Stomach (tissue), 9 donors: Measurements from ENCODE around the gene CRKL. TPM values are rescaled to one million over a fixed set of nuclear protein-coding genes. Genes with fewer than 3 reads are reported as not detected.

Experiments
- DNase-seq, 2 donors: peaks; one replicate each; pipeline versions ENCODE4 v3.0.0 to v3.0.0-alpha.2; 2013 to 2019
- H3K27ac ChIP-seq, 5 donors: fragments of 200-600 bp in 4 of 5; sonication (generic) in 4 of 5; one replicate each; pipeline ENCODE4 v1.5.1; 2013 to 2019; ENCODE audit warnings: mild to moderate bottlenecking in 1 of 5, moderate library complexity in 1 of 5
- H3K27me3 ChIP-seq, 3 donors: fragments of 200-600 bp; sonication (generic); one replicate each; pipeline ENCODE4 v1.5.1; 2017 to 2019; ENCODE audit warnings: mixed run types in 1 of 3
- H3K36me3 ChIP-seq, 4 donors: fragments of 200-600 bp; sonication (generic); 1 replicate in 3 of 4; 2 replicates in 1 of 4; pipeline ENCODE4 v1.5.1; 2016 to 2019
- H3K4me1 ChIP-seq, 4 donors: fragments of 200-600 bp; sonication (generic); one replicate each; pipeline ENCODE4 v1.5.1; 2016 to 2019
- H3K4me3 ChIP-seq, 4 donors: fragments of 200-600 bp; sonication (generic) in 3 of 4; one replicate each; pipeline ENCODE4 v1.5.1; 2016 to 2019; ENCODE audit warnings: mild to moderate bottlenecking in 1 of 4
- H3K9me3 ChIP-seq, 4 donors: fragments of 200-600 bp; sonication (generic); one replicate each; pipeline ENCODE4 v1.5.1; 2016 to 2019
- CTCF ChIP-seq, 7 experiments: fragments of 450-650 bp in 4 of 7; fragments of 200-600 bp in 3 of 7; sonication (generic) in 3 of 7; IDR thresholded peaks; one replicate each; pipeline ENCODE4 v1.5.1; 2016 to 2019; ENCODE audit warnings: antibody characterized with exemption in 7 of 7, control low read depth in 2 of 7, mild to moderate bottlenecking in 1 of 7
- EP300 ChIP-seq: sonication (generic); formaldehyde crosslinking; IDR thresholded peaks from one replicate; pipeline ENCODE4 v1.6.1; 2017; ENCODE audit warnings: antibody characterized with exemption
- POLR2A ChIP-seq, 4 donors: fragments of 450-650 bp; IDR thresholded peaks; one replicate each; pipeline ENCODE4 v1.6.1; 2016; ENCODE audit warnings: antibody characterized with exemption in 4 of 4, control low read depth in 2 of 4, mild to moderate bottlenecking in 1 of 4, moderate library complexity in 1 of 4
- POLR2AphosphoS5 ChIP-seq, 3 donors: sonication (generic); formaldehyde crosslinking; IDR thresholded peaks; one replicate each; pipeline ENCODE4 v1.6.1; 2016; ENCODE audit warnings: antibody characterized with exemption in 3 of 3
- WGBS, 5 donors: extraction: QIAGEN DNeasy Blood & Tissue Kit in 3 of 5; methylation state at CpG; one replicate each; pipeline versions ENCODE4 v1.1.5 to v1.1.7; 2013 to 2018; 5-methylcytosine and 5-hydroxymethylcytosine counted together
- intact Hi-C: fragments of 100-400 bp; cut with DNase I; formaldehyde crosslinking; loops from one replicate; pipeline ENCODE4 v1.15.1; 2023; ENCODE audit warnings: low total_unique reads
- polyA plus RNA-seq, 3 donors: library from polyadenylated mRNA; stranded (reverse); fragments of 200-250 nt; gene quantifications; one replicate each; pipeline ENCODE4 v1.2.3, GENCODE V29; 2013
- total RNA-seq, 5 donors: library from RNA; depleted of rRNA; stranded (reverse); fragments of >200 nt; gene quantifications; one replicate each; pipeline versions ENCODE4 v1.1.0 to v1.2.3, GENCODE V29; 2014 to 2016
- donor health status: healthy with polysubstance abuse.
- donor health status: Bipolar disorder and iron deficiency.
- donor health status: healthy.

The CRKL gene
- total and polyA plus RNA-seq, 8 donors = 11.6 to 60.3 (median 21.6) TPM

DNA sequence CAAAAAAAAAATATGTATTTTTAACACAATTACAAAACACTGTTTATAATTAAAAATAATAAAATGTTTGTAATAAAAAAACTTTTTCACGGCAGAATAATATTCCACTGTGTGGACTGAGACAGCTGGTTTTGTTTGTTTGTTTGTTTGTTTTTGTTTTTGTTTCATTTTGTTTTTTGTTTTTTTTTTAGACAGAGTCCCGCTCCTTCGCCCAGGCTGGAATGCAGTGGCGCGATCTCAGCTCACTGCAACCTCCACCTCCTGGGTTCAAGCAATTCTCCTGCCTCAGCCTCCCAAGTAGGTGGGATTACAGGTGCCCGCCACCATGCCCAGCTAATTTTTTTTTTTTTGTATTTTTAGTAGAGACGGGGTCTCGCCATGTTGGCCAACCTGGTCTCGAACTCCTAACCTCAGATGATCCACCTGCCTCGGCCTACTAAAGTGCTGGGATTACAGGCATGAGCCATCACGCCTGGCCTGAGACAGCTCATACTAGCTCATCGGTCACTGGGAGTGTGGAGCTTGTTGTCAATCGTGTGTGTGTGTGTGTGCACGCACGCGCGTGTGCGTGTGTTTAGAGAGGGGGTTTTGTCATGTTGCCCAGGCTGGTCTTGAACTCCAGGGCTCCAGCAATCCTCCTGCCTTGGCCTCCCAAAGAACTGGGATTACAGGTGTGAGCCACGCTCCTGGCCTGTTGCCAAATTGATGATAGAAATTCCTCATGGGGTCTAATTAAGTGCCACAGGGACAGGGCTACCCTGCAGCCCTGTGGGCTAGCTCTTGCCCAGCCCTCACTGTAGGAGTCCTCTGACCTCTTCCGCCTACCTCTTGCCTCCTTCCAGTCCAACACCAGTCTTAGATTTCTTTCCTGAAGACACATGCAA is 42.6 kb downstream of the CRKL start:
- intact Hi-C loops = loop anchor here (10.0 kb wide), 1 partner anchor 65 kb away; no protein-coding TSS in a partner anchor
- H3K36me3 ChIP-seq = no peaks in the 10 kb centered on the region
- TF ChIP-seq POLR2A (IDR thresholded peaks at IDR 0.05) (no peak), EP300 (no peak), POLR2AphosphoS5 (IDR thresholded peaks at IDR 0.05) (no peak)
- WGBS, 5 donors = 93 to 97% (median 95%) methylated on average over 13 to 20 of the region's 20 CpGs
- no peak overlapping the region for H3K4me3 ChIP-seq
- H3K9me3 ChIP-seq = no peaks in the 10 kb centered on the region
- no peak overlapping the region for H3K27ac ChIP-seq
- DNase-seq = no peak
- H3K4me1 ChIP-seq = peaks cover 21 to 38% (median 30%) of the 10 kb centered on the region in 4 donors
- peaks cover 0 to 24% (median 8%) of the 10 kb centered on the region in 3 donors for H3K27me3 ChIP-seq

DNA sequence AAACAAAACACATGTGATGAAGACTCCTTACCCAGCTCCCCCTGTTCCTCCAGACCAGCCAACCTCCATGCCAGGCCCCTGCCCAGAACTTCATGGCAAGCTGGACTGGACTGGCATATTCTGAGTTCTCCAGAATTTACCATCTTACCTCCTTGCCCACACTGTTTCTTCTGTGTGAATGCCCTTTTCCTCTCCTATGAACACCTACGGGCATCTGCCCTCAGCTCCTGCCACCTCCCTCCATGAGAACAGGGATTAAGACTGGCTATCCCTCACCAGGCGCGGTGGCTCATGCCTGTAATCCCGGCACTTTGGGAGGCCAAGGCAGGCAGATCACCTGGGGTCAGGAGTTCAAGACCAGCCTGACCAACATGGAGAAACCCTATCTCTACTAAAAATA is 43.4 kb downstream of the CRKL start:
- no peak for DNase-seq
- Histone ChIP-seq H3K27me3 (peaks cover 0 to 30% (median 13%) of the 10 kb centered on the region in 3 donors), H3K27ac (no peak overlapping the region), H3K4me1 (peaks cover 25 to 44% (median 35%) of the 10 kb centered on the region in 4 donors), H3K36me3 (no peaks in the 10 kb centered on the region), H3K9me3 (no peaks in the 10 kb centered on the region), H3K4me3 (no peak overlapping the region)
- intact Hi-C loops = loop anchor here (10.0 kb wide), 1 partner anchor 64 kb away; no protein-coding TSS in a partner anchor
- TF ChIP-seq POLR2AphosphoS5 (IDR thresholded peaks at IDR 0.05) = no peak
- WGBS, 5 donors = 82 to 94% (median 90%) methylated on average over 4 of the region's 4 CpGs

- DNase-seq = no peak
Observed at GRCh38 chr22:20962491-20962945, 45.3 kb downstream of the CRKL start.

GRCh38 chr22:20963201-20964052 is 46.2 kb downstream of the CRKL start:
- peak in 1 of 2 donors; percentile 15 for DNase-seq
- no peak for TF ChIP-seq CTCF (IDR thresholded peaks at IDR 0.05)
- no peak for TF ChIP-seq EP300
- no peak for TF ChIP-seq POLR2AphosphoS5 (IDR thresholded peaks at IDR 0.05)
- no peak for TF ChIP-seq POLR2A (IDR thresholded peaks at IDR 0.05)
- H3K4me1 ChIP-seq = peaks cover 9 to 29% (median 14%) of the 10 kb centered on the region in 4 donors
- intact Hi-C loops = loop anchor here (10.0 kb wide), 1 partner anchor 61 kb away; no protein-coding TSS in a partner anchor
- H3K36me3 ChIP-seq = no peaks in the 10 kb centered on the region
- H3K27me3 ChIP-seq = peaks cover 0 to 33% (median 13%) of the 10 kb centered on the region in 3 donors
- no peak overlapping the region for H3K27ac ChIP-seq
- no peak overlapping the region for H3K4me3 ChIP-seq
- 68 to 82% (median 77%) methylated on average over 7 of the region's 7 CpGs for WGBS, 5 donors
- H3K9me3 ChIP-seq = no peaks in the 10 kb centered on the region

More at GRCh38 chr22:20962491-20962945, 45.3 kb downstream of the CRKL start:
- Histone ChIP-seq H3K27me3 (peaks cover 0 to 33% (median 13%) of the 10 kb centered on the region in 3 donors), H3K9me3 (no peaks in the 10 kb centered on the region), H3K27ac (no peak overlapping the region), H3K4me1 (peaks cover 15 to 34% (median 22%) of the 10 kb centered on the region in 4 donors), H3K36me3 (no peaks in the 10 kb centered on the region), H3K4me3 (no peak overlapping the region)
- intact Hi-C loops = loop anchor here (10.0 kb wide), 1 partner anchor 62 kb away; no protein-coding TSS in a partner anchor
- WGBS, 5 donors = 88 to 95% (median 93%) methylated on average over 5 to 6 of the region's 6 CpGs
- TF ChIP-seq CTCF (IDR thresholded peaks at IDR 0.05) (no peak), EP300 (no peak), POLR2A (IDR thresholded peaks at IDR 0.05) (no peak), POLR2AphosphoS5 (IDR thresholded peaks at IDR 0.05) (no peak)
